ENCODE results near the gene NEUROD2.

The NEUROD2 gene

DNA sequence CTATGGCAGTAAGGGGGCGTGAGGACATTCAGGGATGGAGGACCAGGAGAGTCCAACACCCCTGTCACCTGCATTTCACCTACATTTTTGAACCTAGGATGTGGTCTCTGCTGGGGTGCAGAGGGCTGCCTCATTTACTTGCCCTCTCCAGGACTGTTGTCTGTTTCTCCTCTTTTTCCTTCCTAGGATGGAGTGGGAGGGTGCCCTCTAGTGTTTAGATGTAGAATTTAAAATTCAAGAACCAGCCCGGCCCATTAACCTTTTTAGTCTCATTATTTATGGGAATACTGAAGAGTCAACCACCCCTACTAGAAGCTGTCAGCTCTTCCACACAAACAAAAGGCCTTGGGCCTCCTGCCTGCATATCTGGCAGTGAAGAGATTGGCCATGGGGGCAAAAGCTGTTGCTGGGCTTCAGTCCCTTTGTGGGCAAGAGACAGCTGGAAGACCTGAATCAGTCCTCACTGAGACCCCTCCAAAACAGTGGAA lies 26.7 kb upstream of the NEUROD2 start:
- H3K36me3 ChIP-seq (ENCODE audit: control insufficient read depth, insufficient read depth, low read length), result peaks cover 5% of the 10 kb centered on the region
- no CpG with 5 or more reads among the region's 2 CpGs for WGBS, 2 experiments (ENCODE audit: insufficient coverage in 2 of 2)
- no peak overlapping the region for H3K4me3 ChIP-seq (ENCODE audit: extremely low read depth, insufficient read depth, low read length, poor library complexity, severe bottlenecking)
- no peaks in the 10 kb centered on the region for H3K9me3 ChIP-seq (ENCODE audit: control insufficient read depth, low read length)
- H3K4me1 ChIP-seq (ENCODE audit: control insufficient read depth, insufficient read depth, low read length, poor library complexity, severe bottlenecking), result peaks cover 14% of the 10 kb centered on the region
- H3K27ac ChIP-seq (ENCODE audit: low read depth, low read length, severe bottlenecking), result no peak overlapping the region

DNA sequence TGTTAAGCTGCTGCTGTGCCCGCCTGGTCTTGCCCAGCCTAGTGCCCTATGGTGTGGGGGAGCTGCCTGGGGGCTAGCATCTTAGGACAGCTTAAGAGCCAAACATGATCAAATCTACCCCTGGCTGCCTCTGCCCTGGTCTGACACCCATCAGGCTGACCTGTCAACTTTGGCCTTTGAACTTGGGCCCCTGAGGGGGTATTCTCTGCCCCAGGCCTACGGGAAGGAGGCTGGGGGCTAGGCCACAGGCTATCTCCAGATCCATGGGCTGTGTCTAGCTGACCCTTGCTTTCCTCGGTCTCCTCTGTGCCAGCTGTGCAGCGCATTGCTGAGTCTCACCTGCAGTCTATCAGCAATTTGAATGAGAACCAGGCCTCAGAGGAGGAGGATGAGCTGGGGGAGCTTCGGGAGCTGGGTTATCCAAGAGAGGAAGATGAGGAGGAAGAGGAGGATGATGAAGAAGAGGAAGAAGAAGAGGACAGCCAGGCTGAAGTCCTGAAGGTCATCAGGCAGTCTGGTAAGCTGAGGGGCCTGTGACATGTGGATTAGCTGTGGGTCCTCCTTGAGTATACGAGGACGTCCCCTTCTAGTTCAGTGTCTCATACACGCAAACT lies 26.0 kb upstream of the NEUROD2 start:
- Histone ChIP-seq H3K4me1 (ENCODE audit: control insufficient read depth, insufficient read depth, low read length, poor library complexity, severe bottlenecking) (peaks cover 14% of the 10 kb centered on the region), H3K4me3 (ENCODE audit: extremely low read depth, insufficient read depth, low read length, poor library complexity, severe bottlenecking) (no peak overlapping the region), H3K36me3 (ENCODE audit: control insufficient read depth, insufficient read depth, low read length) (peaks cover 5% of the 10 kb centered on the region), H3K9me3 (ENCODE audit: control insufficient read depth, low read length) (no peaks in the 10 kb centered on the region), H3K27ac (ENCODE audit: low read depth, low read length, severe bottlenecking) (no peak overlapping the region)
- WGBS, 2 experiments (ENCODE audit: insufficient coverage in 2 of 2), result 78 to 87% methylated on average over 7 to 8 of the region's 8 CpGs

DNA sequence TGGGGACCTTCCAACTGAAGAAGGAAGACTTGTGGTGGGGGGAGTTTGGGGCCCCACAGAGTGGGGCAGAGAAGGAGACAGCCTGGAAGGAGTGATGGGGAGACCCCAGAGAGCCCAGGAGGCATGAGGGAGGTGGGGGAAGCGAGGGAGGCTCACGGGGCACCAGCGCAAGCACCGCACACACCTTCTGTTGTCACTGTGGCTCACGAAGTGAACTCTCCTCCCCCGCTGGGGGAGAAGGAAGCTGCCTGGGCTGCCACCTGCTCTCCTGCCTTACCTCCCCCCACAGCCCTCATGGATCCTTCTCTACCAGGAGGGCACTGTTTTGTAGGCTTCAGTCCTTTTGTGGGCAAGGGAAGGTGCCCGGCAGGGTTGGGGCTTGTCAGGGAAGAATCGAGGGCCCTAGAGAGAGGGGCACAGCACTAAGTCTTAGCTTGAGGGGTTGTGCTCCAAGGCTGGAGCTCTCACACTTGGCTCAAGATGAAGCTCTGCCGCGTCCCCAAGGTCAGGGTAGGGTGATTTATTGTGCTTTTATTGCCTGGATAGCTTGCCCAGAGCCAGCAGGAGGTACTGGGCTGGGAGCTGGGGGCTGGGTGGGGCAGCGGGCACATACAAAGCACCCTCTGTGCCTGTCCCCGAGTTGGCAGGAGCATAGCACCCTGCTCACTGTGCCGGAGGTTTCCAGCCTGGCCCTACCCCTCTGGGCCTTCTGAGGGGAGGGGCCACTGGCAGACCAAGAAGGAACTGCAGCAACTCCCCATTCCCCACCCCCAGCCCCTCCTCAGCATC lies 24.6 kb upstream of the NEUROD2 start:
- 71 to 80% methylated on average over 9 to 12 of the region's 13 CpGs for WGBS, 2 experiments (ENCODE audit: insufficient coverage in 2 of 2)
- no peaks in the 10 kb centered on the region for H3K36me3 ChIP-seq (ENCODE audit: control insufficient read depth, insufficient read depth, low read length)
- H3K4me1 ChIP-seq (ENCODE audit: control insufficient read depth, insufficient read depth, low read length, poor library complexity, severe bottlenecking), result peaks cover 14% of the 10 kb centered on the region
- no peak overlapping the region for H3K4me3 ChIP-seq (ENCODE audit: extremely low read depth, insufficient read depth, low read length, poor library complexity, severe bottlenecking)
- H3K9me3 ChIP-seq (ENCODE audit: control insufficient read depth, low read length), result no peaks in the 10 kb centered on the region
- H3K27ac ChIP-seq (ENCODE audit: low read depth, low read length, severe bottlenecking), result no peak overlapping the region

DNA sequence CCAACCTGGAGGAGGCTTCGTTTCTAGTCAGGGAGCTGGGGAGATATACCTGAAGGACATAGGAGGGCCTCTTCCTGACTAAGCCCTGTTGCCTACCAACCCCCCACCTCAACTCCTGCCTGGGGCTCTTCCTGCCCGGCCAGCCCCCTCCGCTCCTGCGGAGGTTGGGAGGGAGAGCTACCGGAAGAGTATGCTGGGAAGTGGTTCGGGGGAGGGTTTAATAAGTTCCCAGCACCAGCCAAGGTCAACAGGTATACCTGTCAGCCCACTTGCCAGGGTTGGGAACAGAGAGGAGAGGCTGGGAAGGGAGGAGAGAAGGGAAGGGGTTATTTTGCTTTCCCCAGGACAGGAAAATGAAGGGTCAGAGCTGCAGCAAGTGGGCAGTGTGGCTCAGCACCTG lies 23.7 kb upstream of the NEUROD2 start:
- Histone ChIP-seq H3K4me3 (ENCODE audit: extremely low read depth, insufficient read depth, low read length, poor library complexity, severe bottlenecking) (no peak overlapping the region), H3K36me3 (ENCODE audit: control insufficient read depth, insufficient read depth, low read length) (no peaks in the 10 kb centered on the region), H3K4me1 (ENCODE audit: control insufficient read depth, insufficient read depth, low read length, poor library complexity, severe bottlenecking) (peaks cover 16% of the 10 kb centered on the region), H3K9me3 (ENCODE audit: control insufficient read depth, low read length) (no peaks in the 10 kb centered on the region), H3K27ac (ENCODE audit: low read depth, low read length, severe bottlenecking) (no peak overlapping the region)
- WGBS, 2 experiments (ENCODE audit: insufficient coverage in 2 of 2), result 25% methylated on average over 2 of the region's 6 CpGs; no CpG with 5 or more reads in 1 of the 2 experiments

DNA sequence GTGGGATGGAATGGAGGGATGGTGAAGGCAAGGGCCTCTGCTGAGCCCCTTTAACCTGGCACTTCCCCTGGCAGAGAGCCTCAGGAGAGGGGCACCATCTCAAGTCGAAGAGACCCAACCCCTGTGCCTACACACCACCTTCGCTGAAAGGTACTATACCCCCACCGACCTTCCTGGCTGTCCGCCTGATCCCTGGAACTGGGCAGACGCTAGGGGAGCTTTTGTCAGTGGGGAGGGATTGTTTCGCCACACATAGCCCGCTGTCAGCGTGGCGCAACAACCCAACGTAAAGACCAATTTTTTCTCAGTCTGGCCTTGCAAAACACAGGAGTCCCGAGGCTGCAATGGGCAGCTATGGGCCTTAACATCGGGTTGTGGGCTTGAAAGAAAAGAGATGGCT lies 22.2 kb upstream of the NEUROD2 start:
- Histone ChIP-seq H3K4me3 (ENCODE audit: extremely low read depth, insufficient read depth, low read length, poor library complexity, severe bottlenecking) (no peak overlapping the region), H3K9me3 (ENCODE audit: control insufficient read depth, low read length) (no peaks in the 10 kb centered on the region), H3K36me3 (ENCODE audit: control insufficient read depth, insufficient read depth, low read length) (no peaks in the 10 kb centered on the region), H3K4me1 (ENCODE audit: control insufficient read depth, insufficient read depth, low read length, poor library complexity, severe bottlenecking) (peaks cover 14% of the 10 kb centered on the region), H3K27ac (ENCODE audit: low read depth, low read length, severe bottlenecking) (no peak overlapping the region)
- WGBS, 2 experiments (ENCODE audit: insufficient coverage in 2 of 2), result 88 to 92% methylated on average over 8 to 11 of the region's 12 CpGs

DNA sequence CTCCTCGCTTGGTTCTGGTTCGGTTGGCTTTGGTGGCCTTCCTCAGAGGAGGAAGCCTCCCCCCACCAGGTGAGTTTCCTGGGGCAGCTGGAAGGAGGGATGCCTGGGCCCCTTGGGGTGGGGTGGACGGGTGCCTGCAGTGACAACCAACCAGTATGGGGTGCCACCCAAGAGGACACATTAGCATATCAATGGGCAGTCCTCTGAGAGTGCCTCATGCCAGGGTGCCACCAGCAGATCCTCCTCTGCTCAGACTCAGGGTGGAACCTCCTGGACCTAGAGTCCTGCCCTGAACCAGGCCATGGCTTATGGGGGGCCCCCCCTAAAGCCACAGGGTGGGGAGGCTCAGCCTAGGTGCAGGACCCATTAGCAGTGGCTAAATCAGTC lies 21.8 kb upstream of the NEUROD2 start:
- Histone ChIP-seq H3K36me3 (ENCODE audit: control insufficient read depth, insufficient read depth, low read length) (no peaks in the 10 kb centered on the region), H3K4me1 (ENCODE audit: control insufficient read depth, insufficient read depth, low read length, poor library complexity, severe bottlenecking) (peaks cover 14% of the 10 kb centered on the region), H3K27ac (ENCODE audit: low read depth, low read length, severe bottlenecking) (no peak overlapping the region), H3K4me3 (ENCODE audit: extremely low read depth, insufficient read depth, low read length, poor library complexity, severe bottlenecking) (no peak overlapping the region), H3K9me3 (ENCODE audit: control insufficient read depth, low read length) (no peaks in the 10 kb centered on the region)
- 100% methylated on average over 1 of the region's 3 CpGs; no CpG with 5 or more reads in 1 of the 2 experiments for WGBS, 2 experiments (ENCODE audit: insufficient coverage in 2 of 2)

DNA sequence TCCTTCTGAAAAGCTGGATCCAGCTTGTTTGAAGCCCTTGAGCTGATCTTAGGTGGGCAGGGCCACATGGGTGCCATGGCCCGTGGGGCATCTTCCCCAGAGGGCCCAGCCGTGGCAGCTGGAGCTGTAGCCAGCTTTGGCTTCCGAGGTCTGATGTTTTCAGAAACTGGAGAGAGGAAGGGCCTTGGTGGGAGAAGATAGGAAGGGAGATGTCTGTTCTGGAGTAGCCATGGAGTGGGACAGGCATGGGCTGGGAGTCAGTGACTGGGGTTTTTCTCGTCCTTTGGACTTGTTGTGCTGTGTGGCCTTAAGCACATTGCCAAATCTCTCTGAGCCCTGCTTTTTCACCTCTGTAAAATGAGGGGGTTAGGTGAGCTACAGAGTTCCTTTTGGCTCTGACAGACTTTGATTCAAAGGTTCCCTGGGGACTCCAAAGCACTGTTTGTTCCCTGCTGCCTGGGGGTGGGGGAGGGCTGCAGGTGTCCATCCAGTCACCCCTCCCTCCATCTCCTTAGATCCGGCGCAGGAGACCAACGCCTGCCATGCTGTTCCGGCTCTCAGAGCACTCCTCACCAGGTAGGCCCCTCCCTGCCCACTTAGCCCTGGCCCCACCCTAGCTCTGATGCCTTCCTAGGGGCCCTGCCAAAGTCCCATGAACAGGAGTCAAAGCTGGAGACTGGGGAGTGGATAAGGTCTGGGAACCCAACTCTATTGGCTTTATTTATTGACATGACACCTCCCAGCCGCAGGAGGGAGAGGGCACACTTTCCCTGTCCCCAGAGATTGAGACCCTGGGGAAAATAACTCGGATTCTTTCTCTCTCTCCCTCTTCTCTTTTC lies 21.2 kb upstream of the NEUROD2 start:
- Histone ChIP-seq H3K36me3 (ENCODE audit: control insufficient read depth, insufficient read depth, low read length) (no peaks in the 10 kb centered on the region), H3K9me3 (ENCODE audit: control insufficient read depth, low read length) (no peaks in the 10 kb centered on the region), H3K4me3 (ENCODE audit: extremely low read depth, insufficient read depth, low read length, poor library complexity, severe bottlenecking) (no peak overlapping the region), H3K4me1 (ENCODE audit: control insufficient read depth, insufficient read depth, low read length, poor library complexity, severe bottlenecking) (peaks cover 14% of the 10 kb centered on the region), H3K27ac (ENCODE audit: low read depth, low read length, severe bottlenecking) (no peak overlapping the region)
- 60% methylated on average over 3 to 7 of the region's 10 CpGs for WGBS, 2 experiments (ENCODE audit: insufficient coverage in 2 of 2)

DNA sequence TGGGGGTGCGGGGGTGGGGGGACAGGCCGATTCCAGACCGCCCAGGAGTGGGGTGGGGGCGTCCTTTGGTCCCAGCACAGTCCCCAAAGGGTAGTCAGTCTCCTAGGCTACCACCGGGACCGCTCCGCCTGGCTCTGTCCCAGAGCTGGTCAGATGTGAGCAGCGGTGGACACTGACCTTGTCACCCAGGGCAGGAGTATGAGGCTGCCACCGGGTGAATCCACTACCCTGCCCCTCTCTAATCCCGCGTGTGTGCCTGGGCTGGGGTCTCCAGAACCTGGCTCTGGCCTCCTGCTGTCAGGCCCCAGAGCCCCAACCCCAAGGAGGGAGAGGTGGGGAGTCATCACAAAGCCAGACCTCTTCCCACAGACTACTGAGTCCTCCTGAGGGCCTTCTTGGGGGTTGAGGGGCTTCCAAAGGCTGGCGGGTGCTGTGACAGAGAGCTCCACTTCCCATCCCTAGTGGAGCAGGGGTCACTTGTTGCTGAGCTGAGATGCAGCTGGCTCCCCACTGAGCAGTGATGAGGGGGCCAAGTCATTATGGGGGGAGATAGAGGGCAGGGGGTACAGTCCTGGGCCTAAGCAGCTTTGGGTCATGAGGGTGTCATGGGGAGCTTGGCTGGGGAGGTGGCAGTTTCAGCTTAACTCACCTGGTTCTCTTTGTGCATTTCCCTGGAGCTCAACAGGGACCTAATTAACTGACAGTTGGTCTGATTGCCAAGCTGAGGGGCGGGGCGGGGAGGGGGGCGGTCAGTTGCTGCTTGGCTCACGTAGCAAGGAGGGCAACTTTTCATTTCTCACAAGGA lies 20.2 kb upstream of the NEUROD2 start:
- no peaks in the 10 kb centered on the region for H3K36me3 ChIP-seq (ENCODE audit: control insufficient read depth, insufficient read depth, low read length)
- H3K4me3 ChIP-seq (ENCODE audit: extremely low read depth, insufficient read depth, low read length, poor library complexity, severe bottlenecking), result no peak overlapping the region
- peaks cover 14% of the 10 kb centered on the region for H3K4me1 ChIP-seq (ENCODE audit: control insufficient read depth, insufficient read depth, low read length, poor library complexity, severe bottlenecking)
- 12 to 18% methylated on average over 6 to 9 of the region's 16 CpGs for WGBS, 2 experiments (ENCODE audit: insufficient coverage in 2 of 2)
- H3K9me3 ChIP-seq (ENCODE audit: control insufficient read depth, low read length), result no peaks in the 10 kb centered on the region
- H3K27ac ChIP-seq (ENCODE audit: low read depth, low read length, severe bottlenecking), result no peak overlapping the region

DNA sequence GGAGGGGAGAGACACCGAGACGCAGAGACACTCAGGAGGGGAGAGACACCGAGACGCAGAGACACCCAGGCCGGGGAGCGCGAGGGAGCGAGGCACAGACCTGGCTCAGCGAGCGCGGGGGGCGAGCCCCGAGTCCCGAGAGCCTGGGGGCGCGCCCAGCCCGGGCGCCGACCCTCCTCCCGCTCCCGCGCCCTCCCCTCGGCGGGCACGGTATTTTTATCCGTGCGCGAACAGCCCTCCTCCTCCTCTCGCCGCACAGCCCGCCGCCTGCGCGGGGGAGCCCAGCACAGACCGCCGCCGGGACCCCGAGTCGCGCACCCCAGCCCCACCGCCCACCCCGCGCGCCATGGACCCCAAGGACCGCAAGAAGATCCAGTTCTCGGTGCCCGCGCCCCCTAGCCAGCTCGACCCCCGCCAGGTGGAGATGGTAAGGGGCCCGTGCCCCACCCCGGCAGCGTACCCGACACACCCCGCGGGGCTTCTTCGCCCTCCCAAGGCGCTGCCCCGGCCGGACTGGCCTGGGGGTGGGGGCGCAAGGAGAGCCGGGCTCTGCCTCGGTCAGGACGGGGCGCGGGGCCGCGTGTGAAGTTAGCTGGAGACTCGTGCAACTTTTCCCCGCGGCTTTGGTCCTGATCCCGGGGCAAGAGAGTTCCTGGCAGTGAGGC lies 19.5 kb upstream of the NEUROD2 start:
- H3K9me3 ChIP-seq (ENCODE audit: control insufficient read depth, low read length), result no peaks in the 10 kb centered on the region
- no peak overlapping the region for H3K27ac ChIP-seq (ENCODE audit: low read depth, low read length, severe bottlenecking)
- 0 to 1% methylated on average over 38 to 61 of the region's 72 CpGs for WGBS, 2 experiments (ENCODE audit: insufficient coverage in 2 of 2)
- H3K4me1 ChIP-seq (ENCODE audit: control insufficient read depth, insufficient read depth, low read length, poor library complexity, severe bottlenecking), result peaks cover 14% of the 10 kb centered on the region
- H3K36me3 ChIP-seq (ENCODE audit: control insufficient read depth, insufficient read depth, low read length), result no peaks in the 10 kb centered on the region
- H3K4me3 ChIP-seq (ENCODE audit: extremely low read depth, insufficient read depth, low read length, poor library complexity, severe bottlenecking), result peak overlapping the region; percentile 35

Measured in mesodermal cell (in vitro differentiated cells).